GM12878 (cell line): ENCODE data around the gene PKD1L1. TPM values are rescaled to one million over a fixed set of nuclear protein-coding genes. Genes with fewer than 3 reads are reported as not detected.

Source experiments
- ATAC-seq: fragments of 200-7000 bp; cut with Tn5 transposase; 3 replicates; pipeline ENCODE4 v1.9.1; 2020; ENCODE audit warnings: mild to moderate bottlenecking, moderate library complexity
- BruUV-seq: library from RNA; stranded (reverse); fragments of 400-500 nt; replicated peaks from 2 replicates; lab custom pipeline; 2021; lab: Mats Ljungman, UMichigan
- CTCF ChIA-PET: fragments of 300-600 bp; sonication (Branson Sonifier 250); formaldehyde crosslinking; extraction: SDS; loops from one replicate; lab custom pipeline; 2021; ENCODE audit warnings: inconsistent platforms; lab: Yijun Ruan, JAX
- POLR2A ChIA-PET: fragments of 350-600 bp; formaldehyde crosslinking; extraction: SDS; loops from one replicate; lab custom pipeline; 2021; ENCODE audit warnings: inconsistent platforms; lab: Charles Lee
- RAD21 ChIA-PET: fragments of 300-600 bp; sonication (Branson Sonifier 250); formaldehyde crosslinking; loops from one replicate; lab custom pipeline; 2023; ENCODE audit warnings: antibody characterized with exemption; ENCODE audit not compliant: unreplicated experiment; lab: Charles Lee
- SMC1A ChIA-PET: fragments of 300-600 bp; sonication (Branson Sonifier 250); formaldehyde crosslinking; loops from one replicate; lab custom pipeline; 2023; ENCODE audit not compliant: unreplicated experiment, uncharacterized antibody; lab: Charles Lee
- DNase-seq: peaks from one replicate; pipeline ENCODE4 v3.0.0-alpha.2; 2011; ENCODE audit warnings: low read depth, low spot score
- FAIRE-seq: peaks from 3 replicates; lab custom pipeline; 2011; peaks lifted over from hg19 to GRCh38; lab: Jason Lieb, UNC
- H2AFZ ChIP-seq: 2 replicates; pipeline ENCODE4 v1.6.0; 2011; ENCODE audit warnings: low read depth, low read length, control low read depth; ENCODE audit not compliant: control insufficient read depth
- H3K27ac ChIP-seq: 2 replicates; pipeline ENCODE4 v1.5.1; 2011; ENCODE audit warnings: control low read depth; ENCODE audit not compliant: control insufficient read depth, insufficient read depth
- H3K27me3 ChIP-seq, 2 experiments: replicated peaks in 1 of 2; 2 replicates each; pipeline versions ENCODE4 v1.6.0 to v1.6.1; 2011; ENCODE audit warnings: low read length in 1 of 2; ENCODE audit not compliant: control insufficient read depth in 2 of 2, insufficient read depth in 2 of 2
- H3K36me3 ChIP-seq, 2 experiments: 2 replicates each; pipeline ENCODE4 v1.5.1; 2011; ENCODE audit warnings: low read length in 1 of 2; ENCODE audit not compliant: control insufficient read depth in 2 of 2, insufficient read depth in 2 of 2
- H3K4me1 ChIP-seq: 2 replicates; pipeline ENCODE4 v1.6.1; 2011; ENCODE audit warnings: mild to moderate bottlenecking, low read length, moderate library complexity, mixed read lengths; ENCODE audit not compliant: control insufficient read depth, insufficient read depth
- H3K4me2 ChIP-seq: 2 replicates; pipeline ENCODE4 v1.6.0; 2011; ENCODE audit warnings: control low read depth; ENCODE audit not compliant: control insufficient read depth, insufficient read depth
- H3K4me3 ChIP-seq: fragments of 200-600 bp; sonication (generic); 2 replicates; pipeline ENCODE4 v1.5.1; 2016
- H3K79me2 ChIP-seq: 2 replicates; pipeline ENCODE4 v1.6.0; 2011; ENCODE audit warnings: low read length; ENCODE audit not compliant: control insufficient read depth, insufficient read depth
- H3K9ac ChIP-seq: 2 replicates; pipeline ENCODE4 v1.8.0; 2011; ENCODE audit warnings: low read length, control low read depth, mixed read lengths; ENCODE audit not compliant: control insufficient read depth, insufficient read depth
- H3K9me3 ChIP-seq: replicated peaks from 3 replicates; pipeline ENCODE4 v1.5.1; 2011; ENCODE audit warnings: mild to moderate bottlenecking, low read length; ENCODE audit not compliant: control insufficient read depth, insufficient read depth
- H4K20me1 ChIP-seq: 2 replicates; pipeline ENCODE4 v1.6.0; 2011; ENCODE audit not compliant: control insufficient read depth, insufficient read depth
- BCLAF1 ChIP-seq: fragments of 450-650 bp; IDR thresholded peaks from 2 replicates; pipeline ENCODE4 v1.6.1; 2017; ENCODE audit warnings: antibody characterized with exemption, mild to moderate bottlenecking, moderate library complexity
- BHLHE40 ChIP-seq, 2 experiments: fragments of 450-650 bp in 1 of 2; IDR thresholded peaks; 2 replicates each; pipeline ENCODE4 v1.6.1; 2011 to 2017; ENCODE audit warnings: low read depth in 2 of 2, borderline replicate concordance in 1 of 2, improper control_type of control experiment in 1 of 2, low read length in 1 of 2, mild to moderate bottlenecking in 1 of 2
- CHD2 ChIP-seq: IDR thresholded peaks from 2 replicates; pipeline ENCODE4 v1.6.1; 2011; ENCODE audit warnings: low read depth, low read length, improper control_type of control experiment, borderline replicate concordance
- GATAD2B ChIP-seq: fragments of 450-650 bp; conservative IDR thresholded peaks from 2 replicates; pipeline ENCODE4 v1.6.1; 2017; ENCODE audit warnings: low read depth, mild to moderate bottlenecking, moderate library complexity
- IKZF1 ChIP-seq: fragments of 450-650 bp; conservative IDR thresholded peaks from 2 replicates; pipeline ENCODE4 v1.6.1; 2017; ENCODE audit warnings: antibody characterized with exemption, mild to moderate bottlenecking
- IRF3 ChIP-seq: fragments of 450-650 bp; IDR thresholded peaks from 2 replicates; pipeline ENCODE4 v1.6.1; 2014; ENCODE audit warnings: mild to moderate bottlenecking
- MEF2A ChIP-seq: IDR thresholded peaks from 2 replicates; pipeline ENCODE4 v1.6.1; 2011; ENCODE audit warnings: low read depth, mild to moderate bottlenecking, low read length, moderate library complexity; ENCODE audit not compliant: insufficient read depth
- MYB ChIP-seq: fragments of 150-350 bp; IDR thresholded peaks from 2 replicates; pipeline ENCODE4 v1.6.1; 2014; ENCODE audit warnings: mild to moderate bottlenecking, low read depth, low read length, borderline replicate concordance
- NFIC ChIP-seq: IDR thresholded peaks from 2 replicates; pipeline ENCODE4 v1.6.1; 2012; ENCODE audit warnings: low read depth, mild to moderate bottlenecking, inconsistent platforms, low read length, moderate library complexity
- NFYB ChIP-seq: IDR thresholded peaks from 2 replicates; pipeline ENCODE4 v1.6.1; 2011; ENCODE audit warnings: low read depth, mild to moderate bottlenecking, low read length, improper control_type of control experiment, moderate library complexity; ENCODE audit not compliant: insufficient read depth
- RBBP5 ChIP-seq: fragments of 200-600 bp; sonication (generic); conservative IDR thresholded peaks from 2 replicates; pipeline ENCODE4 v1.6.1; 2016
- SREBF2 ChIP-seq: IDR thresholded peaks from 2 replicates; pipeline ENCODE4 v1.6.1; 2012; ENCODE audit warnings: mild to moderate bottlenecking, low read length
- SUZ12 ChIP-seq: fragments of 200-600 bp; sonication (generic); IDR thresholded peaks from one replicate; pipeline ENCODE4 v1.6.1; 2018; ENCODE audit warnings: antibody characterized with exemption, mild to moderate bottlenecking; ENCODE audit not compliant: unreplicated experiment
- TARDBP ChIP-seq: IDR thresholded peaks from 2 replicates; pipeline ENCODE4 v1.6.1; 2016; ENCODE audit warnings: borderline replicate concordance
- ZBED1 ChIP-seq: IDR thresholded peaks from 2 replicates; pipeline ENCODE4 v1.6.1; 2016; ENCODE audit warnings: borderline replicate concordance
- WGBS: methylation state at CpG from one replicate; pipeline ENCODE4 v1.1.6; 2016; ENCODE audit warnings: low lambda C conversion rate; ENCODE audit not compliant: insufficient replicate concordance, insufficient coverage; ENCODE audit errors: missing lambda C conversion rate; 5-methylcytosine and 5-hydroxymethylcytosine counted together
- in situ Hi-C: fragments of 300-500 bp; cut with MboI; formaldehyde crosslinking; loops from 9 replicates; pipeline ENCODE4 v1.14.3; 2018; ENCODE audit warnings: mixed read lengths
- intact Hi-C: fragments of 100-400 bp; cut with micrococcal nuclease; formaldehyde crosslinking; loops from one replicate; pipeline ENCODE4 v1.14.2; 2022; ENCODE audit not compliant: unreplicated experiment
- polyA plus RNA-seq, 11 experiments: library from polyadenylated mRNA; depleted of rRNA in 4 of 11; unstranded in 6 of 11; stranded (reverse) in 5 of 11; fragments of >200 nt; fragmentation: Nextera tagmentation in 4 of 11; fragmentation: Illumina TruSeq in 1 of 11; extraction: Ambion mirVana in 4 of 11; extraction: Trizol in 1 of 11; gene quantifications; 1 replicate in 1 of 11; 2 replicates in 10 of 11; pipeline versions ENCODE4 v1.2.1 to v1.2.3, GENCODE V29; 2011 to 2016; ENCODE audit warnings: inconsistent platforms in 2 of 11, missing spikeins in 2 of 11, low read depth in 1 of 11
- total RNA-seq, 4 experiments: library from RNA; depleted of rRNA in 3 of 4; stranded (reverse); fragments of >200 nt in 3 of 4; fragmentation: Illumina TruSeq in 1 of 4; extraction: Trizol in 1 of 4; gene quantifications; 2 replicates each; pipeline versions ENCODE4 v1.2.1 to v1.2.3, GENCODE V29; 2013 to 2021
- TF ChIP-seq, protein P1 (sequence below): fragments of 450-650 bp; formaldehyde crosslinking; IDR thresholded peaks from 2 replicates; pipeline ENCODE4 v1.5.0; 2022; ENCODE audit warnings: mild to moderate bottlenecking, missing genetic modification characterization

The PKD1L1 gene
- total and polyA plus RNA-seq, 10 of the 15 experiments (the other 5 are each of a cell fraction or from before 2014, with no cell fraction given) = under 0.01 to 0.05 (median 0.02) TPM; not detected in 3

GRCh38 chr7:47991270-47991669 is 43.0 kb upstream of the PKD1L1 start (continued):
- TF ChIP-seq, protein P1, sequence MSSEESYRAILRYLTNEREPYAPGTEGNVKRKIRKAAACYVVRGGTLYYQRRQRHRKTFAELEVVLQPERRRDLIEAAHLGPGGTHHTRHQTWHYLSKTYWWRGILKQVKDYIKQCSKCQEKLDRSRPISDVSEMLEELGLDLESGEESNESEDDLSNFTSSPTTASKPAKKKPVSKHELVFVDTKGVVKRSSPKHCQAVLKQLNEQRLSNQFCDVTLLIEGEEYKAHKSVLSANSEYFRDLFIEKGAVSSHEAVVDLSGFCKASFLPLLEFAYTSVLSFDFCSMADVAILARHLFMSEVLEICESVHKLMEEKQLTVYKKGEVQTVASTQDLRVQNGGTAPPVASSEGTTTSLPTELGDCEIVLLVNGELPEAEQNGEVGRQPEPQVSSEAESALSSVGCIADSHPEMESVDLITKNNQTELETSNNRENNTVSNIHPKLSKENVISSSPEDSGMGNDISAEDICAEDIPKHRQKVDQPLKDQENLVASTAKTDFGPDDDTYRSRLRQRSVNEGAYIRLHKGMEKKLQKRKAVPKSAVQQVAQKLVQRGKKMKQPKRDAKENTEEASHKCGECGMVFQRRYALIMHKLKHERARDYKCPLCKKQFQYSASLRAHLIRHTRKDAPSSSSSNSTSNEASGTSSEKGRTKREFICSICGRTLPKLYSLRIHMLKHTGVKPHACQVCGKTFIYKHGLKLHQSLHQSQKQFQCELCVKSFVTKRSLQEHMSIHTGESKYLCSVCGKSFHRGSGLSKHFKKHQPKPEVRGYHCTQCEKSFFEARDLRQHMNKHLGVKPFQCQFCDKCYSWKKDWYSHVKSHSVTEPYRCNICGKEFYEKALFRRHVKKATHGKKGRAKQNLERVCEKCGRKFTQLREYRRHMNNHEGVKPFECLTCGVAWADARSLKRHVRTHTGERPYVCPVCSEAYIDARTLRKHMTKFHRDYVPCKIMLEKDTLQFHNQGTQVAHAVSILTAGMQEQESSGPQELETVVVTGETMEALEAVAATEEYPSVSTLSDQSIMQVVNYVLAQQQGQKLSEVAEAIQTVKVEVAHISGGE = no peak
- TF ChIP-seq SREBF2 = no peak
- no peak for TF ChIP-seq IKZF1
- no peak for TF ChIP-seq RBBP5

DNA sequence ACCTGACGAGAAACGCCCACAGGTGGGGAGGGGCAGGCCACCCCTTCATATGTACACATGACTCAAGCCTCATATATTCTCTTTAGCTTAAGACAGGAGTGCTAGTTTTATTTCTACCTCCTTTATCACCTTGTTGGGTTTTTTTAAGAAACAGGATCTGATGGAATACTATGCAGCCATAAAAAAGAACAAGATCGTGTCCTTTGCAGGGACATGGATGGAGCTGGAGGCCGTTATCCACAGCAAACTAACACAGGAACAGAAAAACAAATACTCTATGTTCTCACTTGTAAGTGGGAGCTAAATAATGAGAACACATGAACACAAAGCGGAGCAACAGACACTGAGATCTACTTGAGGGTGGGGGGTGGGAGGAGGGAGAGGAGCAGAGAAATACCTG is 42.3 kb upstream of the PKD1L1 start:
- BruUV-seq = no TSS peak
- H3K27ac ChIP-seq = no peak overlapping the region
- WGBS = 86% methylated on average over 5 of the region's 5 CpGs
- H3K4me3 ChIP-seq = no peak overlapping the region
- H3K4me2 ChIP-seq = no peak overlapping the region
- H3K36me3 ChIP-seq = no peaks in the 10 kb centered on the region
- in situ Hi-C loops (loop anchor here (5.0 kb wide), 1 partner anchor 117 kb away; no protein-coding TSS in a partner anchor), intact Hi-C loops (loop anchor here (2.0 kb wide), 1 partner anchor 94 kb away; no protein-coding TSS in a partner anchor)
- H3K9me3 ChIP-seq = no peaks in the 10 kb centered on the region
- H3K27me3 ChIP-seq = no peaks in the 10 kb centered on the region
- H2AFZ ChIP-seq = no peak overlapping the region
- TF ChIP-seq GATAD2B = no peak
- no peak for TF ChIP-seq MYB
- TF ChIP-seq MEF2A = no peak
- TF ChIP-seq ZBED1 = no peak
- no peak for TF ChIP-seq CHD2
- no peak for TF ChIP-seq SUZ12
- no peak for TF ChIP-seq BHLHE40 (IDR thresholded peaks at IDR 0.05; ENCODE audit: borderline replicate concordance in 1 of 2, low read depth in 2 of 2, low read length in 1 of 2)
- TF ChIP-seq TARDBP = no peak
- TF ChIP-seq BCLAF1 = no peak
- TF ChIP-seq IRF3 = no peak
- TF ChIP-seq NFYB = no peak
- no peak for TF ChIP-seq NFIC
- H3K79me2 ChIP-seq = no peaks in the 10 kb centered on the region
- no peaks in the 10 kb centered on the region for H4K20me1 ChIP-seq
- CTCF ChIA-PET = interaction anchor here (1.0 to 7.5 kb wide), 10 partner anchors 11 to 117 kb away, joined by 3 to 210 read pairs (median 4); partner anchors contain the start of genes HUS1 and PKD1L1
- peaks cover 5% of the 10 kb centered on the region; the same call in 1 of the 2 replicates for H3K4me1 ChIP-seq
- DNase-seq = no peak
- POLR2A ChIA-PET = no interaction called here
- RAD21 ChIA-PET = interaction anchor here (0.7 to 3.3 kb wide), 6 partner anchors 94 to 164 kb away, joined by 3 to 79 read pairs (median 8); partner anchors contain the start of gene UPP1
- SMC1A ChIA-PET = interaction anchor here (1.0 to 2.3 kb wide), 7 partner anchors 8 to 164 kb away, joined by 3 to 41 read pairs (median 4); no protein-coding TSS in a partner anchor
- no peak overlapping the region for H3K9ac ChIP-seq
- no peak for FAIRE-seq
- ATAC-seq = no peak
